Uterus (tissue), 2 donors: ENCODE data around the gene ACE.

ENCODE experiments used
- POLR2A ChIP-seq, 2 donors: fragments of 450-650 bp; IDR thresholded peaks; one replicate each; pipeline ENCODE4 v1.6.1; 2016; ENCODE audit warnings: antibody characterized with exemption in 2 of 2, mild to moderate bottlenecking in 1 of 2, moderate library complexity in 1 of 2
- TF ChIP-seq, protein P1 (sequence below), 4 experiments: fragments of 200-600 bp in 2 of 4; fragments of 450-650 bp in 2 of 4; sonication (generic) in 2 of 4; IDR thresholded peaks; one replicate each; pipeline ENCODE4 v1.5.1; 2016 to 2019; ENCODE audit warnings: antibody characterized with exemption in 4 of 4, mild to moderate bottlenecking in 2 of 4, moderate library complexity in 1 of 4

DNA sequence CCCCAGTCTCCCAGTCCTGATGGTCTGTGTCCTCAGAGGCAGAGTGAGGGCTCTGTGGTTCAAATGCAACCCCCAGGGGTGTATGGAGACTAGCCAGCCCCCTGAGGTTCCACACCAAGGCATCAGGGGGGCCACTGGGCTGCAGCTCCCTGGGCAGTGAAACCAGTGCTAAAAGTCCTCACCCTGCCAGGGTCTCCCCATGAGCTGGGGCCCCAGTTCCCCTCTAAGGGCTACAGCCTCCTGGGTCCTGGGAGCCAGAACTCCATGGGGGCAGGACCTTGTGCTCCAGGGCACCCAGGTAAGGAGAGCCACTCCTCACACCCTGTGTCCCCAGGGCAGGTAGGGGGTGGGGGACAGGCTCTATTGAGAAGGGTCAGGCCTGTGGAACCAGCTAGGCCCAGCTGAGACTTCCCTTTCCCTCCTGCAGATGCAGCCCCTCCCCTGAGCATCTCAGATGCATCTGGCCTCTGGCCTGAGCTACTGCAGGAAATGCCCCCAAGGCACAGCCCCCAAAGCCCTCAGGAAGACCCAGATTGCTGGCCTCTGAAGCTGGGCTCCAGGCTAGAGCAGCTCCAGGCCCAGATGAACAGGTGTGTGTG lies 67.1 kb downstream of the ACE start:
- TF ChIP-seq, protein P1, sequence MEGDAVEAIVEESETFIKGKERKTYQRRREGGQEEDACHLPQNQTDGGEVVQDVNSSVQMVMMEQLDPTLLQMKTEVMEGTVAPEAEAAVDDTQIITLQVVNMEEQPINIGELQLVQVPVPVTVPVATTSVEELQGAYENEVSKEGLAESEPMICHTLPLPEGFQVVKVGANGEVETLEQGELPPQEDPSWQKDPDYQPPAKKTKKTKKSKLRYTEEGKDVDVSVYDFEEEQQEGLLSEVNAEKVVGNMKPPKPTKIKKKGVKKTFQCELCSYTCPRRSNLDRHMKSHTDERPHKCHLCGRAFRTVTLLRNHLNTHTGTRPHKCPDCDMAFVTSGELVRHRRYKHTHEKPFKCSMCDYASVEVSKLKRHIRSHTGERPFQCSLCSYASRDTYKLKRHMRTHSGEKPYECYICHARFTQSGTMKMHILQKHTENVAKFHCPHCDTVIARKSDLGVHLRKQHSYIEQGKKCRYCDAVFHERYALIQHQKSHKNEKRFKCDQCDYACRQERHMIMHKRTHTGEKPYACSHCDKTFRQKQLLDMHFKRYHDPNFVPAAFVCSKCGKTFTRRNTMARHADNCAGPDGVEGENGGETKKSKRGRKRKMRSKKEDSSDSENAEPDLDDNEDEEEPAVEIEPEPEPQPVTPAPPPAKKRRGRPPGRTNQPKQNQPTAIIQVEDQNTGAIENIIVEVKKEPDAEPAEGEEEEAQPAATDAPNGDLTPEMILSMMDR (IDR thresholded peaks at IDR 0.05), result no peak
- TF ChIP-seq POLR2A (IDR thresholded peaks at IDR 0.05), result no peak
